Activated CD8-positive, alpha-beta T cell treated with anti-CD3 and anti-CD28 coated beads for 36 hours (primary cell): Measurements from ENCODE around the gene ALCAM. TPM values are rescaled to one million over a fixed set of nuclear protein-coding genes. Genes with fewer than 3 reads are reported as not detected.

Experiments used
- ATAC-seq: fragments of 200-7000 bp; cut with Tn5 transposase; one replicate; pipeline ENCODE4 v1.10.0; 2021; ENCODE audit warnings: mild to moderate bottlenecking, moderate library complexity
- CTCF ChIA-PET: fragments of 350-600 bp; sonication (Branson Sonifier 250); formaldehyde crosslinking; loops from one replicate; lab custom pipeline; 2021; ENCODE audit warnings: antibody characterized with exemption; lab: Charles Lee
- POLR2A ChIA-PET: fragments of 350-600 bp; sonication (Branson Sonifier 250); formaldehyde crosslinking; loops from one replicate; lab custom pipeline; 2021; ENCODE audit warnings: antibody characterized with exemption; lab: Charles Lee
- DNase-seq: peaks from one replicate; pipeline ENCODE4 v3.0.0-alpha.2; 2020
- H3K27ac Mint-ChIP-seq: one replicate; pipeline ENCODE4 v1.8.0; 2021; ENCODE audit warnings: mild to moderate bottlenecking, mixed read lengths
- H3K27me3 Mint-ChIP-seq: one replicate; pipeline ENCODE4 v1.8.0; 2021; ENCODE audit warnings: mixed read lengths
- H3K36me3 Mint-ChIP-seq: one replicate; pipeline ENCODE4 v1.8.0; 2021; ENCODE audit warnings: low read depth, mixed read lengths
- H3K4me1 Mint-ChIP-seq: one replicate; pipeline ENCODE4 v1.8.0; 2021; ENCODE audit warnings: low read depth, mixed read lengths
- H3K4me3 Mint-ChIP-seq: one replicate; pipeline ENCODE4 v1.8.0; 2021; ENCODE audit warnings: mild to moderate bottlenecking, moderate library complexity, mixed read lengths
- H3K9me3 Mint-ChIP-seq: one replicate; pipeline ENCODE4 v1.8.0; 2021; ENCODE audit warnings: mixed read lengths
- intact Hi-C: fragments of 100-400 bp; cut with micrococcal nuclease; formaldehyde crosslinking; loops from one replicate; pipeline ENCODE4 v1.10.0; 2022
- total RNA-seq, 2 experiments: library from RNA; stranded (reverse); gene quantifications; one replicate each; pipeline ENCODE4 v1.2.3, GENCODE V29; 2021
- TF ChIP-seq, protein P1 (sequence below): fragments of 200-600 bp; IDR thresholded peaks from one replicate; pipeline ENCODE4 v1.8.0; 2022; ENCODE audit warnings: antibody characterized with exemption, mild to moderate bottlenecking

Gene ALCAM
- total RNA-seq, 2 experiments from 2014 or later: 13.9 to 14.5 TPM

DNA sequence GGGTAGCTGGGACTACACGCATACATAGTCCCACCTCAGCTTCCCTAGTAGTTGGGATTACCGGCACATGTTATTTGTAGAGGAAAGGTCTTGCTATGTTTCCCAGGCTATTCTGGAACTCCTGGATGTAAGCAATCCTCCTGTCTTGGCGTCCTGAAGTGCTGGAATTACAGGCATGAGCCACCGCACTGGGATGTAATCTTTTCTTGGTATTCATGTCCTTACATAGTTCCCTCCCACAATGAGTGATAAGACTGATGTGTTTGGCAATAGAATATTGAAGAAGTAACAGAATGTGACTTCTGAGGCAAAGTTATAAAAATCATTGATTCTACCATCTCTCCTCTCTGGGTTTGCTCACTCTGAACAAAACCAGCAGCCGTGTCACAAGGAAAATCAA is 22.7 kb upstream of the ALCAM start:
- no peak overlapping the region for H3K4me3 Mint-ChIP-seq
- DNase-seq (no peak), ATAC-seq (no peak)
- H3K4me1 Mint-ChIP-seq: no peaks in the 10 kb centered on the region
- intact Hi-C loops: no loop called here
- CTCF ChIA-PET: no interaction called here
- peaks cover 4% of the 10 kb centered on the region for H3K27me3 Mint-ChIP-seq
- TF ChIP-seq, protein P1, sequence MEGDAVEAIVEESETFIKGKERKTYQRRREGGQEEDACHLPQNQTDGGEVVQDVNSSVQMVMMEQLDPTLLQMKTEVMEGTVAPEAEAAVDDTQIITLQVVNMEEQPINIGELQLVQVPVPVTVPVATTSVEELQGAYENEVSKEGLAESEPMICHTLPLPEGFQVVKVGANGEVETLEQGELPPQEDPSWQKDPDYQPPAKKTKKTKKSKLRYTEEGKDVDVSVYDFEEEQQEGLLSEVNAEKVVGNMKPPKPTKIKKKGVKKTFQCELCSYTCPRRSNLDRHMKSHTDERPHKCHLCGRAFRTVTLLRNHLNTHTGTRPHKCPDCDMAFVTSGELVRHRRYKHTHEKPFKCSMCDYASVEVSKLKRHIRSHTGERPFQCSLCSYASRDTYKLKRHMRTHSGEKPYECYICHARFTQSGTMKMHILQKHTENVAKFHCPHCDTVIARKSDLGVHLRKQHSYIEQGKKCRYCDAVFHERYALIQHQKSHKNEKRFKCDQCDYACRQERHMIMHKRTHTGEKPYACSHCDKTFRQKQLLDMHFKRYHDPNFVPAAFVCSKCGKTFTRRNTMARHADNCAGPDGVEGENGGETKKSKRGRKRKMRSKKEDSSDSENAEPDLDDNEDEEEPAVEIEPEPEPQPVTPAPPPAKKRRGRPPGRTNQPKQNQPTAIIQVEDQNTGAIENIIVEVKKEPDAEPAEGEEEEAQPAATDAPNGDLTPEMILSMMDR: no peak
- no peak overlapping the region for H3K27ac Mint-ChIP-seq
- POLR2A ChIA-PET: no interaction called here
- no peaks in the 10 kb centered on the region for H3K9me3 Mint-ChIP-seq
- no peaks in the 10 kb centered on the region for H3K36me3 Mint-ChIP-seq

DNA sequence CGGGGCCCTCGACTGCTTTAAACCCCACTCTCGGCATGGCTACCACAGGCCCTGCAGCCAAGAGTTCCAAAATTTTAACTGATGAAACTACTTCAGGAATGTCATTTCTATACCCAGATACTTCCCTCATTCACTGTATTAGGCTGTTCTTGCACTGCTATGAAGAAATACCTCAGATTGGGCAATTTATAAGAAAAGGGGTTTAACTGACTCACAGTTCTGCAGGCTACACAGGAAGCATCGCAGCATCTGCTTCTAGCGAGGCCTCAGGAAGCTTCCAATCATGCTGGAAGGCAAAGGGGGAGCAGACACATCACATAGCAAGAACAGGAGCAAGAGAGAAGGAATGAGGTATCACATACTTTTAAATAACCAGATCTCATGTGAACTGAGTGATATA is 21.6 kb upstream of the ALCAM start:
- DNase-seq (no peak), ATAC-seq (no peak)
- Mint-ChIP-seq H3K9me3 (no peaks in the 10 kb centered on the region), H3K36me3 (no peaks in the 10 kb centered on the region), H3K4me1 (no peaks in the 10 kb centered on the region), H3K4me3 (no peak overlapping the region), H3K27ac (no peak overlapping the region), H3K27me3 (peaks cover 5% of the 10 kb centered on the region)
- POLR2A ChIA-PET: no interaction called here
- intact Hi-C loops: no loop called here
- CTCF ChIA-PET: no interaction called here
- TF ChIP-seq, protein P1: no peak

DNA sequence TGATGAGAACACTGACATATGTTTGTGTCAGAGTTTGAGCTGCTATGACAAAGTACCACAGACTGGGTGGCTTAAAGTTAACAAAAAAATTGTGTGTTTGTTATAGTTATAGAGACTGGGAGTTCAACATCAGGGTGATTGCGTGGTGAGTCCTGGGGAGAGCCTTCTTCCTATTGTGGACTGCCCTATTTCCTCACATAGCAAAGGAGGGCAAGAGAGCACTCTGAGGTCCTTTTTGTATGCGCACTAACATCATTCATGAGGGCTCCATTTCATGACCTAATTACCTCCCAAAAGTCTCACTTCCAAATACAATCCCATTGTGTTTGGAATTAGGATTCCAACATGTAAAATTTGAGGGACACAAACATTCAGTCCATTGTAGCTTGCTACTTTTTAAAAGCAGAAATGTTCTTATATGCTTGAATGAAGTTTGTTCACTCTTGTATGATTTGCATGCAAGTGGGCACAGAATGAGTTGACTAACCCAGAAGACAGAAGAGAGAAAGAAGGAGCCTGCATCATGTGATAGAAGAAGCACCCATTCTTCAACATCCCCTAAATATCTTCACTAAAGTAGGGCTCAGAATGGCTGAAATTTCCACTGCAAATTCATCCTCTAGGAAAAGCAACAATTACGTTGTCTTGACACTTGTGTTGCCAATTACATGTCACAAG is 18.9 kb upstream of the ALCAM start:
- CTCF ChIA-PET: no interaction called here

DNA sequence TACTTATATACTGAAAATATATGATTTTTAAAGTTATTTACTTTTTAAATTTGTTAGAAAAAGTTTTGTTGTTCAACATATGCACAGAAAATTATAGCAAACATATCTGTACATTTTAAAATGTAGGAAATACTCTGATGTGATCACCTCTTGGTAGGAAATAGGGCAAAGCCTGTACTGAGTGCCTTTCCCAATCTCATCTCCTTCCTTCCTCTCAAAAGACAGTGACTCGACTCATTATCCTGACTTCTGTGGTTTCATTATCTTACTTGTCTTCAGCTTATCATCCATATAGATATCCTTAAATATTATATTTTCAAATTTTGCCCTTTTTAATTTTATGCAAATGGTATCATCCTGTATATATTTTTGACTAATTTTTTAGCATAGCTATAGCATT is 18.4 kb upstream of the ALCAM start:
- intact Hi-C loops: no loop called here
- Mint-ChIP-seq H3K9me3 (no peaks in the 10 kb centered on the region), H3K27me3 (peaks cover 18% of the 10 kb centered on the region), H3K4me3 (no peak overlapping the region), H3K36me3 (no peaks in the 10 kb centered on the region), H3K27ac (no peak overlapping the region), H3K4me1 (no peaks in the 10 kb centered on the region)
- DNase-seq (no peak), ATAC-seq (no peak)
- ChIA-PET POLR2A (interaction anchor here (0.5 kb wide), 1 partner anchor 132 kb away, joined by 3 read pairs; no protein-coding TSS in a partner anchor), CTCF (no interaction called here)
- TF ChIP-seq, protein P1: no peak

More for the DNA sequence above, 18.9 kb upstream of the ALCAM start:
- H3K4me3 Mint-ChIP-seq: no peak overlapping the region
- no peaks in the 10 kb centered on the region for H3K4me1 Mint-ChIP-seq
- ATAC-seq (no peak), DNase-seq (no peak)
- intact Hi-C loops: no loop called here
- POLR2A ChIA-PET: no interaction called here
- no peak overlapping the region for H3K27ac Mint-ChIP-seq
- no peaks in the 10 kb centered on the region for H3K36me3 Mint-ChIP-seq
- H3K9me3 Mint-ChIP-seq: no peaks in the 10 kb centered on the region
- peaks cover 16% of the 10 kb centered on the region for H3K27me3 Mint-ChIP-seq
- TF ChIP-seq, protein P1: no peak

DNA sequence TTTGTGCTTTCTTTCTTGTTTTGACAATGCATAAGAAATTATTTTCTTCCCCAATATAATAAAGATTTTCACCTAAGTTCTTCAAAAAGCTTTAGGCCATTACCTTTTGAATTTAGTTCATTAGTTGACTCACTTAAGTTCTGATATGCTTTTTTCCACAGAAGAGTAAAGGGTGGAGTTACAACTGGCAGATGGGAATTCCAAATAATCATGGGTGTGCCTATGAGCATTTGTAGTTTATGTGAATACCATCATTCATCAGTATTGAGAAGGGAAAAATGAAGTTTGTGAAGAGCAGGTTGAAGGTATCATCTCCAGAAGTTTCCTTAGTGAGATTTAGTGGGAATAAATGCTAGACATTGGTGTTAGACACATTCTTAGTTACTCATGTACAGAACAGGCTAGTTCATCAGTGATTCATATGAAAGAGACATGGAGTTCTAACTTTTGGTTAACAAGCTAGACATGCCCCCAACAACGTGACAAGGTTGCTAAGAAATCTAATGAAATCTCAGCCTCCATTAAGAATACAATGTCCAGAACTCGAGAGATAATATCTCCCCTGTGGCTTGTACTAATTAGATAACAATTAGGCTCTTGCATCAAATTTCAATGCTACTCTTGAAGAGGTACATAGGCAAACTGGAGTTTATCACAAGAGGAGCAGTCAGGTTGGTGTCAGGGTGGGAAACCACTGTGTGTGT is 16.9 kb upstream of the ALCAM start:
- Mint-ChIP-seq H3K27ac (no peak overlapping the region), H3K27me3 (peaks cover 33% of the 10 kb centered on the region), H3K4me1 (peaks cover 10% of the 10 kb centered on the region), H3K36me3 (no peaks in the 10 kb centered on the region), H3K4me3 (no peak overlapping the region), H3K9me3 (no peaks in the 10 kb centered on the region)
- DNase-seq (no peak), ATAC-seq (no peak)
- ChIA-PET POLR2A (no interaction called here), CTCF (no interaction called here)
- intact Hi-C loops: no loop called here
- TF ChIP-seq, protein P1: no peak
